H1 (cell line): ENCODE measurements around the gene PDZD8. TPM values are rescaled to one million over a fixed set of nuclear protein-coding genes. Genes with fewer than 3 reads are reported as not detected.

Experiments used
- CTCF ChIA-PET: fragments of 300-600 bp; sonication (Branson Sonifier 250); formaldehyde crosslinking; loops from one replicate; lab custom pipeline; 2021; ENCODE audit not compliant: partially characterized antibody; lab: Charles Lee
- POLR2A ChIA-PET: fragments of 300-600 bp; sonication (Branson Sonifier 250); formaldehyde crosslinking; loops from one replicate; lab custom pipeline; 2021; ENCODE audit warnings: inconsistent platforms; ENCODE audit not compliant: partially characterized antibody; lab: Charles Lee
- DNase-seq, 2 experiments: peaks; one replicate each; pipeline versions ENCODE4 v3.0.0 to v3.0.0-alpha.2; 2010 to 2022; ENCODE audit warnings: low spot score in 2 of 2, low read depth in 1 of 2, mixed read lengths in 1 of 2
- FAIRE-seq: peaks from 2 replicates; lab custom pipeline; 2011; peaks lifted over from hg19 to GRCh38; lab: Jason Lieb, UNC
- H2AFZ ChIP-seq: 2 replicates; pipeline ENCODE4 v1.8.1; 2012; ENCODE audit warnings: low read length, inconsistent platforms
- H2AK5ac ChIP-seq: 2 replicates; pipeline ENCODE4 v1.6.1; 2013; ENCODE audit warnings: low read depth, low read length
- H2BK120ac ChIP-seq: replicated peaks from 2 replicates; pipeline ENCODE3; 2013; ENCODE audit warnings: low read depth, low read length, inconsistent platforms
- H2BK12ac ChIP-seq: 2 replicates; pipeline ENCODE4 v1.6.1; 2013; ENCODE audit warnings: low read depth, low read length
- H2BK15ac ChIP-seq: 2 replicates; pipeline ENCODE4 v1.6.1; 2013; ENCODE audit warnings: low read length
- H2BK20ac ChIP-seq: 2 replicates; pipeline ENCODE4 v1.6.1; 2013; ENCODE audit warnings: low read length
- H2BK5ac ChIP-seq: 2 replicates; pipeline ENCODE4 v1.6.1; 2013; ENCODE audit warnings: low read depth, low read length
- H3K14ac ChIP-seq: 2 replicates; pipeline ENCODE4 v1.6.1; 2013; ENCODE audit warnings: inconsistent platforms; ENCODE audit not compliant: insufficient read length
- H3K18ac ChIP-seq: 2 replicates; pipeline ENCODE4 v1.6.1; 2013; ENCODE audit warnings: low read length; ENCODE audit errors: extremely low read depth
- H3K23ac ChIP-seq: 2 replicates; pipeline ENCODE4 v1.6.1; 2013; ENCODE audit warnings: inconsistent platforms; ENCODE audit not compliant: insufficient read length
- H3K23me2 ChIP-seq: 2 replicates; pipeline ENCODE4 v1.6.1; 2013; ENCODE audit warnings: low read depth, low read length
- H3K27ac ChIP-seq: 2 replicates; pipeline ENCODE4 v1.6.1; 2011; ENCODE audit warnings: low read depth, low read length, inconsistent platforms
- H3K27me3 ChIP-seq, 4 experiments: replicated peaks in 1 of 4; 1 replicate in 1 of 4; 2 replicates in 3 of 4; pipeline versions ENCODE4 v1.6.1 to v1.8.1; 2011 to 2013; ENCODE audit warnings: low read length in 3 of 4, mild to moderate bottlenecking in 3 of 4, inconsistent platforms in 2 of 4, mixed read lengths in 2 of 4, moderate library complexity in 1 of 4; ENCODE audit not compliant: control insufficient read depth in 3 of 4, insufficient read depth in 3 of 4; ENCODE audit errors: extremely low read depth in 1 of 4
- H3K36me3 ChIP-seq, 4 experiments: 2 replicates each; pipeline versions ENCODE4 v1.6.1 to v1.8.1; 2011 to 2013; ENCODE audit warnings: mild to moderate bottlenecking in 4 of 4, low read length in 3 of 4, moderate library complexity in 2 of 4, control low read depth in 1 of 4, inconsistent platforms in 1 of 4; ENCODE audit not compliant: insufficient read depth in 4 of 4, control insufficient read depth in 2 of 4
- H3K4ac ChIP-seq: replicated peaks from 2 replicates; pipeline ENCODE3; 2013; ENCODE audit warnings: low read length, low read depth, mixed read lengths, inconsistent platforms; ENCODE audit not compliant: insufficient read length
- H3K4me1 ChIP-seq, 4 experiments: replicated peaks in 1 of 4; 1 replicate in 1 of 4; 2 replicates in 3 of 4; pipeline versions ENCODE4 v1.6.1 to v1.8.1; 2011 to 2013; ENCODE audit warnings: low read length in 3 of 4, inconsistent platforms in 2 of 4, mixed read lengths in 1 of 4; ENCODE audit not compliant: insufficient read depth in 4 of 4, control insufficient read depth in 3 of 4
- H3K4me2 ChIP-seq, 2 experiments: 2 replicates each; pipeline versions ENCODE4 v1.6.1 to v1.8.1; 2011 to 2013; ENCODE audit warnings: low read depth in 2 of 2, low read length in 2 of 2, control low read depth in 1 of 2, inconsistent platforms in 1 of 2, mild to moderate bottlenecking in 1 of 2; ENCODE audit not compliant: insufficient read depth in 1 of 2
- H3K4me3 ChIP-seq, 4 experiments: fragments of 200-600, 300-600 bp in 1 of 4; sonication (generic), shearing (Covaris generic), sonication (Bioruptor Twin) in 1 of 4; 2 replicates each; pipeline versions ENCODE4 v1.5.1 to v1.8.1; 2011 to 2016; ENCODE audit warnings: low read length in 4 of 4, low read depth in 3 of 4, control low read depth in 2 of 4, inconsistent platforms in 2 of 4, mild to moderate bottlenecking in 2 of 4, mixed read lengths in 1 of 4, moderate library complexity in 1 of 4; ENCODE audit not compliant: insufficient read depth in 2 of 4; ENCODE audit errors: extremely low read depth in 1 of 4
- H3K56ac ChIP-seq: replicated peaks from 2 replicates; pipeline ENCODE3; 2013; ENCODE audit warnings: low read depth, mild to moderate bottlenecking, mixed read lengths, low read length, inconsistent platforms; ENCODE audit not compliant: insufficient read length
- H3K79me1 ChIP-seq: 2 replicates; pipeline ENCODE4 v1.6.1; 2013; ENCODE audit warnings: low read depth, low read length, control low read depth
- H3K79me2 ChIP-seq, 2 experiments: 2 replicates each; pipeline versions ENCODE4 v1.6.1 to v1.8.1; 2012 to 2013; ENCODE audit warnings: low read length in 2 of 2, mild to moderate bottlenecking in 2 of 2, inconsistent platforms in 1 of 2; ENCODE audit not compliant: insufficient read depth in 2 of 2, control insufficient read depth in 1 of 2
- H3K9ac ChIP-seq, 4 experiments: replicated peaks in 1 of 4; 1 replicate in 1 of 4; 2 replicates in 3 of 4; pipeline versions ENCODE4 v1.6.1 to v1.8.1; 2011 to 2013; ENCODE audit warnings: low read depth in 3 of 4, low read length in 3 of 4, control low read depth in 2 of 4, mild to moderate bottlenecking in 2 of 4, moderate library complexity in 2 of 4, inconsistent platforms in 1 of 4; ENCODE audit errors: extremely low read depth in 1 of 4
- H3K9me3 ChIP-seq, 2 experiments: 2 replicates each; pipeline versions ENCODE4 v1.6.1 to v1.8.1; 2012 to 2013; ENCODE audit warnings: mild to moderate bottlenecking in 2 of 2, moderate library complexity in 2 of 2, control low read depth in 1 of 2, inconsistent platforms in 1 of 2, low read depth in 1 of 2, low read length in 1 of 2, mixed read lengths in 1 of 2; ENCODE audit not compliant: insufficient read depth in 2 of 2
- H4K20me1 ChIP-seq, 2 experiments: replicated peaks in 1 of 2; 2 replicates each; pipeline versions ENCODE3 to v1.8.1; 2011 to 2013; ENCODE audit warnings: inconsistent platforms in 2 of 2, low read length in 2 of 2, mild to moderate bottlenecking in 1 of 2; ENCODE audit not compliant: insufficient read depth in 2 of 2, control insufficient read depth in 1 of 2
- H4K5ac ChIP-seq: 2 replicates; pipeline ENCODE4 v1.6.1; 2013; ENCODE audit warnings: low read length, low read depth, mixed read lengths, inconsistent platforms; ENCODE audit not compliant: insufficient read length
- H4K8ac ChIP-seq: 2 replicates; pipeline ENCODE4 v1.8.0; 2013; ENCODE audit warnings: mild to moderate bottlenecking, moderate library complexity, low read length, inconsistent platforms; ENCODE audit not compliant: insufficient read depth; ENCODE audit errors: extremely low read depth
- H4K91ac ChIP-seq: replicated peaks from 2 replicates; pipeline ENCODE3; 2013; ENCODE audit warnings: low read length, mixed read lengths, inconsistent platforms; ENCODE audit not compliant: insufficient read length
- CREB1 ChIP-seq: IDR thresholded peaks from 2 replicates; pipeline ENCODE4 v1.6.1; 2012; ENCODE audit warnings: inconsistent platforms
- EP300 ChIP-seq, 2 experiments: IDR thresholded peaks; 1 replicate in 1 of 2; 2 replicates in 1 of 2; pipeline ENCODE4 v1.6.1; 2011 to 2012; ENCODE audit warnings: low read depth in 2 of 2, low read length in 2 of 2, mild to moderate bottlenecking in 2 of 2, borderline replicate concordance in 1 of 2, inconsistent platforms in 1 of 2, moderate library complexity in 1 of 2
- GABPA ChIP-seq: IDR thresholded peaks from 2 replicates; pipeline ENCODE4 v1.6.1; 2011; ENCODE audit warnings: mild to moderate bottlenecking, low read length, moderate library complexity, borderline replicate concordance; ENCODE audit not compliant: insufficient read depth
- KDM4A ChIP-seq: IDR thresholded peaks from one replicate; pipeline ENCODE4 v1.7.1; 2012; ENCODE audit warnings: low read depth, mild to moderate bottlenecking, moderate library complexity, low read length, inconsistent platforms; ENCODE audit not compliant: severe bottlenecking
- KDM5A ChIP-seq: fragments of 200-600 bp; IDR thresholded peaks from 2 replicates; pipeline ENCODE4 v1.7.1; 2012; ENCODE audit warnings: mild to moderate bottlenecking, low read length, inconsistent platforms, mixed read lengths
- PHF8 ChIP-seq: fragments of 200-600 bp; sonication (generic); conservative IDR thresholded peaks from 2 replicates; pipeline ENCODE4 v1.7.1; 2012; ENCODE audit warnings: low read depth, mild to moderate bottlenecking, inconsistent platforms, low read length, moderate library complexity
- SAP30 ChIP-seq: fragments of 300-600 bp; sonication (generic); IDR thresholded peaks from 2 replicates; pipeline ENCODE4 v1.7.1; 2012; ENCODE audit warnings: low read length, moderate library complexity, mild to moderate bottlenecking, inconsistent platforms; ENCODE audit not compliant: insufficient read depth, insufficient replicate concordance
- SIN3A ChIP-seq, 2 experiments: IDR thresholded peaks in 1 of 2; conservative IDR thresholded peaks in 1 of 2; 2 replicates each; pipeline ENCODE4 v1.6.1; 2011 to 2012; ENCODE audit warnings: low read length in 2 of 2, improper control_type of control experiment in 1 of 2, low read depth in 1 of 2, mild to moderate bottlenecking in 1 of 2
- SIX5 ChIP-seq: IDR thresholded peaks from 2 replicates; pipeline ENCODE4 v1.6.1; 2011; ENCODE audit warnings: mild to moderate bottlenecking, low read depth, low read length
- TAF1 ChIP-seq: IDR thresholded peaks from 2 replicates; pipeline ENCODE4 v1.6.1; 2011; ENCODE audit warnings: mild to moderate bottlenecking, low read depth, low read length
- polyA plus RNA-seq, 7 experiments: library from polyadenylated mRNA; depleted of rRNA in 3 of 7; stranded (reverse) in 5 of 7; unstranded in 2 of 7; fragments of >200 nt in 5 of 7; fragments of 200-250 nt in 2 of 7; gene quantifications; 1 replicate in 5 of 7; 2 replicates in 1 of 7; 4 replicates in 1 of 7; pipeline versions ENCODE4 v1.2.1 to v1.2.3, GENCODE V29; 2011 to 2013; ENCODE audit warnings: missing spikeins in 2 of 7, mixed read lengths in 2 of 7
- total RNA-seq: library from RNA; stranded (reverse); fragmentation: NEBNext Ultra II Directional; extraction: Animal tissue kit (Norgen Biotek cat#: 25700); gene quantifications from 2 replicates; pipeline ENCODE4 v1.2.1, GENCODE V29; 2021

PDZD8 gene
- total and polyA plus RNA-seq, 2 of the 8 experiments (the other 6 are each of a cell fraction or from before 2014, with no cell fraction given): 10.9 to 50.1 TPM

- FAIRE-seq: no peak
Observed at GRCh38 chr10:117327262-117327661, 48.0 kb downstream of the PDZD8 start.

More at GRCh38 chr10:117327262-117327661, 48.0 kb downstream of the PDZD8 start:
- Histone ChIP-seq H3K56ac (no peak overlapping the region), H3K23ac (no peak overlapping the region), H3K27me3 (no peaks in the 10 kb centered on the region), H4K20me1 (peaks cover 0 to 4% of the 10 kb centered on the region in 2 experiments), H2BK12ac (no peak overlapping the region), H4K5ac (no peak overlapping the region), H3K23me2 (no peaks in the 10 kb centered on the region), H2AK5ac (no peak overlapping the region), H2BK120ac (peak overlapping the region; percentile 15), H3K18ac (no peak overlapping the region), H3K4me1 (peaks cover 0 to 19% (median 8%) of the 10 kb centered on the region in 4 experiments; a peak in 4 of 7 replicates), H3K36me3 (no peaks in the 10 kb centered on the region; a peak in 1 of 8 replicates), H4K8ac (no peak overlapping the region), H2AFZ (no peak overlapping the region), H2BK5ac (no peak overlapping the region), H3K14ac (no peak overlapping the region), H2BK20ac (no peak overlapping the region), H3K4me2 (peak overlapping the region in 1 of 2 experiments; percentile 39; a peak in 2 of 4 replicates), H3K27ac (no peak overlapping the region), H3K4ac (no peak overlapping the region), H3K79me1 (no peaks in the 10 kb centered on the region), H4K91ac (no peak overlapping the region), H3K9me3 (no peaks in the 10 kb centered on the region), H3K4me3 (peak overlapping the region in 1 of 4 experiments; percentile 12; a peak in 1 of 8 replicates), H2BK15ac (no peak overlapping the region), H3K79me2 (peaks cover 0 to 48% of the 10 kb centered on the region in 2 experiments; a peak in 2 of 4 replicates), H3K9ac (no peak overlapping the region)
- CTCF ChIA-PET: interaction anchor here (1.0 to 2.8 kb wide), 5 partner anchors 8 to 110 kb away, joined by 3 to 13 read pairs (median 5); no protein-coding TSS in a partner anchor
- no peak for DNase-seq
- POLR2A ChIA-PET: interaction anchor here (0.6 to 1.3 kb wide), 2 partner anchors 18 to 217 kb away, joined by 3 to 4 read pairs; no protein-coding TSS in a partner anchor
- TF ChIP-seq CREB1: no peak
- no peak for TF ChIP-seq KDM4A
- TF ChIP-seq SIN3A (conservative IDR thresholded peaks at IDR 0.05 in 1 of 2, IDR thresholded peaks at IDR 0.05 in 1 of 2; ENCODE audit: low read depth in 1 of 2, low read length in 2 of 2): no peak
- no peak for TF ChIP-seq TAF1
- TF ChIP-seq SAP30: no peak
- no peak for TF ChIP-seq EP300 (IDR thresholded peaks at IDR 0.05; ENCODE audit: borderline replicate concordance in 1 of 2, low read depth in 2 of 2, low read length in 2 of 2)
- TF ChIP-seq KDM5A: no peak
- TF ChIP-seq GABPA: no peak
- TF ChIP-seq PHF8: no peak
- TF ChIP-seq SIX5: no peak
